Right atrium auricular region (tissue), 2 donors: ENCODE data around the gene KMT2D. TPM values are rescaled to one million over a fixed set of nuclear protein-coding genes. Genes with fewer than 3 reads are reported as not detected.

Source experiments
- DNase-seq: peaks from one replicate; pipeline ENCODE4 v3.0.0-alpha.2; 2019; ENCODE audit warnings: low spot score
- H3K27ac ChIP-seq, 2 donors: fragments of 200-600 bp; sonication (generic); 1 replicate in 1 of 2; 2 replicates in 1 of 2; pipeline ENCODE4 v1.5.1; 2016 to 2019
- H3K27me3 ChIP-seq, 2 donors: fragments of 200-600 bp; sonication (generic); one replicate each; pipeline versions ENCODE4 v1.5.1 to v1.6.0; 2017 to 2019
- H3K36me3 ChIP-seq: fragments of 200-600 bp; sonication (generic); one replicate; pipeline ENCODE4 v1.5.1; 2016
- H3K4me1 ChIP-seq, 2 donors: fragments of 200-600 bp; sonication (generic); one replicate each; pipeline versions ENCODE4 v1.5.1 to v1.6.0; 2017 to 2019
- H3K4me3 ChIP-seq, 2 donors: fragments of 200-600 bp; sonication (generic); 1 replicate in 1 of 2; 2 replicates in 1 of 2; pipeline ENCODE4 v1.5.1; 2017 to 2019; ENCODE audit warnings: mild to moderate bottlenecking in 1 of 2, moderate library complexity in 1 of 2
- H3K9me3 ChIP-seq, 2 donors: fragments of 200-600 bp; sonication (generic); one replicate each; pipeline ENCODE4 v1.5.1; 2019
- CTCF ChIP-seq, 2 donors: fragments of 200-600 bp; sonication (generic); IDR thresholded peaks; one replicate each; pipeline ENCODE4 v1.5.1; 2019; ENCODE audit warnings: antibody characterized with exemption in 2 of 2
- total RNA-seq, 2 donors: library from RNA; depleted of rRNA; stranded (reverse); fragments of >200 nt; gene quantifications; one replicate each; pipeline ENCODE4 v1.1.0, GENCODE V29; 2016

KMT2D gene
- total RNA-seq, 2 donors from 2014 or later: 39.9 to 49.1 TPM

DNA sequence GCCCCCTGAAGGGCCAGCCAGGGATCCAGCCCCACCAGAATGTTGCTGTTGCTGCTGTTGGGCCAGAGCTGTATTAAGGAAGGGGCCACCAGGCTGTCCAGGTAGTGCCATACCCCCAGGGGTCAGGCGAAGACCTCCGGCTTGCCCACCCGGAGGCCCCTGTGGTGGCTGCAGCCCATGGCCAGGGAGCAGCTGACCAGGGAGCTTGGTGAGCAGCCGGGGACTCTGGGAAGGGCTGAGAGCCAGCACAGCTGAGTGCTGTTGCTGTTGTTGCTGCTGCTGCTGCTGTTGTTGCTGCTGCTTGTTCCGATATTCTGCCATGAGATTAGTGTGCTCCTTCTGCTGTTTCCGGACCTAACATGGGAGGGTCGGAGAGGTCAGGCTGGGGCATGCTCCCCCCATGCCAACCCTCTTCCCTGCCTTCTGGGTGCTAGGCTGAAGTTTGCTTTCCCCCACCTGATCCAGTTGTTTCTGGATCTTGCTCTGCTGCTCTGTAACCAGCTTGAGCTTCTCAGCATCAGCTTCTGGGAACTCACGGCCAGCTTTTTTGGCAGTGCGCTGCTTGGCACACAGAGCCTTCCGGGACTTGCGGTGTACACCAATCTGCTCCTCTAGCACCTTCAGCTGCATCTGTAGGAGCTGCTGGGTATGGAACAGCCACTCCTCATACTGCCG is 26.8 kb downstream of the KMT2D start:
- Histone ChIP-seq H3K4me3 (no peak overlapping the region), H3K27ac (no peak overlapping the region), H3K9me3 (no peaks in the 10 kb centered on the region), H3K27me3 (no peaks in the 10 kb centered on the region), H3K36me3 (peaks cover 84% of the 10 kb centered on the region), H3K4me1 (no peaks in the 10 kb centered on the region)
- TF ChIP-seq CTCF (IDR thresholded peaks at IDR 0.05): no peak
- no peak for DNase-seq

GRCh38 chr12:49032679-49033447 is 27.7 kb downstream of the KMT2D start:
- H3K4me1 ChIP-seq: no peaks in the 10 kb centered on the region
- DNase-seq: no peak
- H3K27ac ChIP-seq: no peak overlapping the region
- H3K9me3 ChIP-seq: no peaks in the 10 kb centered on the region
- H3K27me3 ChIP-seq: no peaks in the 10 kb centered on the region
- H3K4me3 ChIP-seq: no peak overlapping the region
- TF ChIP-seq CTCF (IDR thresholded peaks at IDR 0.05): no peak
- H3K36me3 ChIP-seq: peaks cover 84% of the 10 kb centered on the region

DNA sequence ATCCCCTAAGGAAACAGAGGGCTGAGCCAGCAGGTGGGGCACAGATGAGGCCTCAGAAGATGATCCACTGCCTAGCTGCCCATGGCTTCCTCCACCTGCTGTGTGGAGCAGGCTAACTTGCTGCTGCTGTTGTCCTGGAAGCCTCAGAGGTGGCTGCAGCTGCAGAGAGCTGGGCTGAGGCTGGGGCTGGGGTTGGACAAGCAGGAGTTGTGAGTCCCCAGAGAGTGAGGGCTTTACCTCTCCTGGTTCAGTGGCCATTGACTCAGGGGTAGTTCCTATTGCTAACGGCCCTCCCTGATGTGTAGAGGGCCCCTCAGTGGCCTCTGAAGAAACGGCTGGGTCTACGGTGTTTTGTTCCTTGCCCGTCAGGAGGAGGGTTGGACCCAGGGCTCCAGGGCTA is 28.3 kb downstream of the KMT2D start:
- TF ChIP-seq CTCF (IDR thresholded peaks at IDR 0.05): no peak
- H3K27me3 ChIP-seq: no peaks in the 10 kb centered on the region
- no peak for DNase-seq
- H3K4me1 ChIP-seq: no peaks in the 10 kb centered on the region
- no peak overlapping the region for H3K4me3 ChIP-seq
- H3K9me3 ChIP-seq: no peaks in the 10 kb centered on the region
- peaks cover 84% of the 10 kb centered on the region for H3K36me3 ChIP-seq
- no peak overlapping the region for H3K27ac ChIP-seq

- no peaks in the 10 kb centered on the region for H3K27me3 ChIP-seq
- H3K4me1 ChIP-seq: no peaks in the 10 kb centered on the region
- TF ChIP-seq CTCF (IDR thresholded peaks at IDR 0.05): no peak
- no peaks in the 10 kb centered on the region for H3K9me3 ChIP-seq
- no peak overlapping the region for H3K4me3 ChIP-seq
- H3K36me3 ChIP-seq: peaks cover 84% of the 10 kb centered on the region
- DNase-seq: no peak
- H3K27ac ChIP-seq: no peak overlapping the region
These were observed 28.9 kb downstream of the KMT2D start for GRCh38 chr12:49031573-49032161.

- Histone ChIP-seq H3K27ac (no peak overlapping the region), H3K36me3 (peaks cover 90% of the 10 kb centered on the region), H3K9me3 (no peaks in the 10 kb centered on the region), H3K27me3 (no peaks in the 10 kb centered on the region), H3K4me3 (no peak overlapping the region), H3K4me1 (no peaks in the 10 kb centered on the region)
- no peak for DNase-seq
- no peak for TF ChIP-seq CTCF (IDR thresholded peaks at IDR 0.05)
These were observed 29.7 kb downstream of the KMT2D start for GRCh38 chr12:49030714-49031572.
